ENCODE results near the gene HEXIM1.

The HEXIM1 gene

GRCh38 chr17:45144199-45145034 lies 3.9 kb upstream of the HEXIM1 start:
- DNase-seq (ENCODE audit: insufficient read length, low spot score): no peak
- no peak for FAIRE-seq

- DNase-seq (ENCODE audit: insufficient read length, low spot score): no peak
- no peak for FAIRE-seq
Observed at GRCh38 chr17:45145035-45145389, 3.3 kb upstream of the HEXIM1 start.

- FAIRE-seq (no peak), DNase-seq (ENCODE audit: insufficient read length, low spot score) (no peak)
Observed at GRCh38 chr17:45146166-45146565, 2.1 kb upstream of the HEXIM1 start.

GRCh38 chr17:45146592-45146889 lies 1.7 kb upstream of the HEXIM1 start:
- peak; percentile 45 for FAIRE-seq
- no peak for DNase-seq (ENCODE audit: insufficient read length, low spot score)

GRCh38 chr17:45146890-45147580 lies 1.2 kb upstream of the HEXIM1 start:
- FAIRE-seq: peak; percentile 54
- DNase-seq (ENCODE audit: insufficient read length, low spot score): no peak

- no peak for DNase-seq (ENCODE audit: insufficient read length, low spot score)
- FAIRE-seq: peak; percentile 66
Observed at GRCh38 chr17:45147581-45148182, 593 bp upstream of the HEXIM1 start.

- no peak for DNase-seq (ENCODE audit: insufficient read length, low spot score)
- peak; percentile 90 for FAIRE-seq
Observed at GRCh38 chr17:45149037-45149668, 878 bp downstream of the HEXIM1 start.

GRCh38 chr17:45149669-45150664 lies 1.7 kb downstream of the HEXIM1 start:
- DNase-seq (ENCODE audit: insufficient read length, low spot score) (no peak), FAIRE-seq (peak; percentile 21)

GRCh38 chr17:45150911-45151809 lies 2.9 kb downstream of the HEXIM1 start:
- FAIRE-seq: no peak

GRCh38 chr17:45155029-45155428 lies 6.8 kb downstream of the HEXIM1 start:
- no peak for FAIRE-seq
- no peak for DNase-seq (ENCODE audit: insufficient read length, low spot score)

More at GRCh38 chr17:45150911-45151809, 2.9 kb downstream of the HEXIM1 start:
- DNase-seq (ENCODE audit: insufficient read length, low spot score): no peak

GRCh38 chr17:45155483-45155882 lies 7.2 kb downstream of the HEXIM1 start:
- FAIRE-seq (no peak), DNase-seq (ENCODE audit: insufficient read length, low spot score) (no peak)

GRCh38 chr17:45156242-45156641 lies 8.0 kb downstream of the HEXIM1 start:
- DNase-seq (ENCODE audit: insufficient read length, low spot score): no peak
- FAIRE-seq: no peak

- DNase-seq (ENCODE audit: insufficient read length, low spot score) (no peak), FAIRE-seq (peak; percentile 80)
Observed at GRCh38 chr17:45160447-45161287, 12.4 kb downstream of the HEXIM1 start.

- DNase-seq (ENCODE audit: insufficient read length, low spot score): peak; percentile 87
- peak; percentile 95 for FAIRE-seq
Observed at GRCh38 chr17:45161288-45162024, 13.2 kb downstream of the HEXIM1 start, which contains the start of gene HEXIM2. Gene HEXIM2 (plus strand): TSS chr17:45161875. CDS start chr17:45162794, 919 bp downstream.

- DNase-seq (ENCODE audit: insufficient read length, low spot score) (no peak), FAIRE-seq (no peak)
Observed at GRCh38 chr17:45162025-45162687, 13.9 kb downstream of the HEXIM1 start.

GRCh38 chr17:45164734-45165269 lies 16.5 kb downstream of the HEXIM1 start:
- no peak for FAIRE-seq
- no peak for DNase-seq (ENCODE audit: insufficient read length, low spot score)
